Activated T-helper 1 cell treated with anti-CD3 and anti-CD28 coated beads, Interleukin-12 subunit alpha, Interleukin-12 subunit beta, Interleukin-2, Interleukin-4 antibody, amounts not matched to agents 30 ng/mL and 10 ng/mL and 1 ng/mL, durations not matched to agents 14 hours and 24 hours and 36 hours (primary cell): ENCODE data around the gene TMC2. TPM values are rescaled to one million over a fixed set of nuclear protein-coding genes. Genes with fewer than 3 reads are reported as not detected.

Experiments used
- DNase-seq: peaks from one replicate; pipeline ENCODE4 v3.0.0; 2021; ENCODE audit warnings: low spot score
- H3K27ac Mint-ChIP-seq: one replicate; pipeline ENCODE4 v1.8.0; 2021; ENCODE audit warnings: mild to moderate bottlenecking, mixed read lengths
- H3K27me3 Mint-ChIP-seq: one replicate; pipeline ENCODE4 v1.8.0; 2022; ENCODE audit warnings: mild to moderate bottlenecking, moderate library complexity, mixed read lengths; ENCODE audit not compliant: insufficient read depth
- H3K36me3 Mint-ChIP-seq: one replicate; pipeline ENCODE4 v1.8.0; 2021; ENCODE audit warnings: low read depth, mixed read lengths
- H3K4me1 Mint-ChIP-seq: one replicate; pipeline ENCODE4 v1.8.0; 2021; ENCODE audit warnings: low read depth, mixed read lengths
- H3K4me3 Mint-ChIP-seq: one replicate; pipeline ENCODE4 v1.8.0; 2021; ENCODE audit warnings: mild to moderate bottlenecking, moderate library complexity, mixed read lengths
- H3K9me3 Mint-ChIP-seq: one replicate; pipeline ENCODE4 v1.8.0; 2021; ENCODE audit warnings: mixed read lengths
- intact Hi-C: fragments of 100-400 bp; cut with micrococcal nuclease; formaldehyde crosslinking; loops from one replicate; pipeline ENCODE4 v1.15.1; 2024
- total RNA-seq: library from RNA; stranded (reverse); gene quantifications from 2 replicates; pipeline ENCODE4 v1.2.3, GENCODE V29; 2022

The TMC2 gene
- total RNA-seq, 1 donor from 2014 or later, result not detected

GRCh38 chr20:2535711-2536559 lies 438 bp upstream of the TMC2 start:
- intact Hi-C loops, result no loop called here
- Mint-ChIP-seq H3K27ac (no peak overlapping the region), H3K4me1 (no peaks in the 10 kb centered on the region), H3K4me3 (no peak overlapping the region), H3K36me3 (no peaks in the 10 kb centered on the region), H3K9me3 (no peaks in the 10 kb centered on the region), H3K27me3 (peaks cover 23% of the 10 kb centered on the region)
- no peak for DNase-seq

GRCh38 chr20:2537101-2537500 lies 728 bp downstream of the TMC2 start:
- H3K27me3 Mint-ChIP-seq, result peaks cover 23% of the 10 kb centered on the region
- H3K9me3 Mint-ChIP-seq, result no peaks in the 10 kb centered on the region
- H3K36me3 Mint-ChIP-seq, result no peaks in the 10 kb centered on the region
- no peak for DNase-seq
- no peaks in the 10 kb centered on the region for H3K4me1 Mint-ChIP-seq
- intact Hi-C loops, result no loop called here
- no peak overlapping the region for H3K4me3 Mint-ChIP-seq
- H3K27ac Mint-ChIP-seq, result no peak overlapping the region

- intact Hi-C loops, result no loop called here
- Mint-ChIP-seq H3K9me3 (no peaks in the 10 kb centered on the region), H3K27ac (no peak overlapping the region), H3K4me1 (no peaks in the 10 kb centered on the region), H3K27me3 (peaks cover 26% of the 10 kb centered on the region), H3K36me3 (no peaks in the 10 kb centered on the region), H3K4me3 (no peak overlapping the region)
- no peak for DNase-seq
Measured at GRCh38 chr20:2538356-2538755, 2.0 kb downstream of the TMC2 start.

- Mint-ChIP-seq H3K27me3 (peaks cover 23% of the 10 kb centered on the region), H3K4me3 (no peak overlapping the region), H3K9me3 (no peaks in the 10 kb centered on the region), H3K4me1 (no peaks in the 10 kb centered on the region), H3K36me3 (no peaks in the 10 kb centered on the region), H3K27ac (no peak overlapping the region)
- DNase-seq, result no peak
- intact Hi-C loops, result no loop called here
Measured at GRCh38 chr20:2538931-2539720, 2.8 kb downstream of the TMC2 start.

GRCh38 chr20:2541940-2542339 lies 5.6 kb downstream of the TMC2 start:
- no peaks in the 10 kb centered on the region for H3K36me3 Mint-ChIP-seq
- H3K4me1 Mint-ChIP-seq, result no peaks in the 10 kb centered on the region
- H3K27ac Mint-ChIP-seq, result no peak overlapping the region
- intact Hi-C loops, result no loop called here
- H3K9me3 Mint-ChIP-seq, result no peaks in the 10 kb centered on the region
- no peak overlapping the region for H3K4me3 Mint-ChIP-seq
- H3K27me3 Mint-ChIP-seq, result peaks cover 36% of the 10 kb centered on the region
- DNase-seq, result no peak

- H3K27me3 Mint-ChIP-seq, result peaks cover 40% of the 10 kb centered on the region
- intact Hi-C loops, result no loop called here
- no peaks in the 10 kb centered on the region for H3K9me3 Mint-ChIP-seq
- H3K4me1 Mint-ChIP-seq, result no peaks in the 10 kb centered on the region
- H3K4me3 Mint-ChIP-seq, result no peak overlapping the region
- no peaks in the 10 kb centered on the region for H3K36me3 Mint-ChIP-seq
- no peak for DNase-seq
- no peak overlapping the region for H3K27ac Mint-ChIP-seq
Measured at GRCh38 chr20:2542361-2542760, 6.0 kb downstream of the TMC2 start.

GRCh38 chr20:2544211-2544610 lies 7.8 kb downstream of the TMC2 start:
- Mint-ChIP-seq H3K4me3 (no peak overlapping the region), H3K27me3 (peaks cover 44% of the 10 kb centered on the region), H3K36me3 (no peaks in the 10 kb centered on the region), H3K27ac (no peak overlapping the region), H3K4me1 (no peaks in the 10 kb centered on the region), H3K9me3 (no peaks in the 10 kb centered on the region)
- intact Hi-C loops, result no loop called here
- DNase-seq, result no peak

- Mint-ChIP-seq H3K27ac (no peak overlapping the region), H3K27me3 (peaks cover 40% of the 10 kb centered on the region), H3K9me3 (no peaks in the 10 kb centered on the region)
Measured at GRCh38 chr20:2545594-2545993, 9.2 kb downstream of the TMC2 start.

GRCh38 chr20:2557873-2558580 lies 21.7 kb downstream of the TMC2 start:
- Mint-ChIP-seq H3K27ac (no peak overlapping the region), H3K4me1 (no peaks in the 10 kb centered on the region), H3K36me3 (no peaks in the 10 kb centered on the region), H3K9me3 (no peaks in the 10 kb centered on the region), H3K4me3 (no peak overlapping the region), H3K27me3 (peaks cover 65% of the 10 kb centered on the region)
- intact Hi-C loops, result no loop called here
- no peak for DNase-seq

More at GRCh38 chr20:2545594-2545993, 9.2 kb downstream of the TMC2 start:
- intact Hi-C loops, result no loop called here
- no peak overlapping the region for H3K4me3 Mint-ChIP-seq
- no peak for DNase-seq
- no peaks in the 10 kb centered on the region for H3K4me1 Mint-ChIP-seq
- no peaks in the 10 kb centered on the region for H3K36me3 Mint-ChIP-seq

GRCh38 chr20:2558581-2559278 lies 22.4 kb downstream of the TMC2 start:
- H3K4me3 Mint-ChIP-seq, result no peak overlapping the region
- intact Hi-C loops, result no loop called here

GRCh38 chr20:2559279-2559626 lies 22.9 kb downstream of the TMC2 start:
- Mint-ChIP-seq H3K27ac (no peak overlapping the region), H3K9me3 (no peaks in the 10 kb centered on the region), H3K4me3 (no peak overlapping the region), H3K27me3 (peaks cover 61% of the 10 kb centered on the region), H3K36me3 (no peaks in the 10 kb centered on the region), H3K4me1 (no peaks in the 10 kb centered on the region)
- no peak for DNase-seq
- intact Hi-C loops, result no loop called here

More at GRCh38 chr20:2558581-2559278, 22.4 kb downstream of the TMC2 start:
- H3K4me1 Mint-ChIP-seq, result no peaks in the 10 kb centered on the region
- H3K36me3 Mint-ChIP-seq, result no peaks in the 10 kb centered on the region
- peaks cover 62% of the 10 kb centered on the region for H3K27me3 Mint-ChIP-seq
- DNase-seq, result no peak
- H3K27ac Mint-ChIP-seq, result no peak overlapping the region
- no peaks in the 10 kb centered on the region for H3K9me3 Mint-ChIP-seq

GRCh38 chr20:2559651-2560050 lies 23.3 kb downstream of the TMC2 start:
- Mint-ChIP-seq H3K27ac (no peak overlapping the region), H3K9me3 (no peaks in the 10 kb centered on the region), H3K27me3 (peaks cover 57% of the 10 kb centered on the region), H3K36me3 (no peaks in the 10 kb centered on the region), H3K4me1 (no peaks in the 10 kb centered on the region), H3K4me3 (no peak overlapping the region)
- no peak for DNase-seq
- intact Hi-C loops, result no loop called here
